Measurements from ENCODE around the gene SLC26A9.

The SLC26A9 gene

GRCh38 chr1:205976036-205976435 is 32.8 kb upstream of the SLC26A9 start:
- no peak overlapping the region for H3K9ac ChIP-seq
- H3K4me3 ChIP-seq (IDR thresholded peaks at IDR 0.05; ENCODE audit: insufficient read depth, low read depth, low read length), result no peak overlapping the region
- no peaks in the 10 kb centered on the region for H4K20me1 ChIP-seq (ENCODE audit: insufficient read depth)
- H3K4me1 ChIP-seq (ENCODE audit: low read depth, poor library complexity, severe bottlenecking), result no peaks in the 10 kb centered on the region
- no peak for TF ChIP-seq CTCF (conservative IDR thresholded peaks at IDR 0.05; ENCODE audit: low read depth, low read length)
- no peak overlapping the region for H2AFZ ChIP-seq (ENCODE audit: low read depth)
- no peaks in the 10 kb centered on the region; the same call in 1 of the 2 replicates for H3K27me3 ChIP-seq (ENCODE audit: insufficient read depth, low read depth)
- H3K27ac ChIP-seq, result no peak overlapping the region
- H3K4me2 ChIP-seq, result no peak overlapping the region
- no peaks in the 10 kb centered on the region for H3K79me2 ChIP-seq (ENCODE audit: insufficient read depth, low read depth)
- H3K36me3 ChIP-seq (ENCODE audit: insufficient read depth), result no peaks in the 10 kb centered on the region

- Histone ChIP-seq H3K9ac (no peak overlapping the region), H3K79me2 (ENCODE audit: insufficient read depth, low read depth) (no peaks in the 10 kb centered on the region), H3K4me3 (IDR thresholded peaks at IDR 0.05; ENCODE audit: insufficient read depth, low read depth, low read length) (no peak overlapping the region), H4K20me1 (ENCODE audit: insufficient read depth) (no peaks in the 10 kb centered on the region), H3K27ac (no peak overlapping the region), H3K4me1 (ENCODE audit: low read depth, poor library complexity, severe bottlenecking) (no peaks in the 10 kb centered on the region), H3K36me3 (ENCODE audit: insufficient read depth) (no peaks in the 10 kb centered on the region), H3K4me2 (no peak overlapping the region), H3K27me3 (ENCODE audit: insufficient read depth, low read depth) (no peaks in the 10 kb centered on the region; the same call in 1 of the 2 replicates), H2AFZ (ENCODE audit: low read depth) (no peak overlapping the region)
- TF ChIP-seq CTCF (conservative IDR thresholded peaks at IDR 0.05; ENCODE audit: low read depth, low read length), result no peak
Measured at GRCh38 chr1:205975387-205975998, 32.2 kb upstream of the SLC26A9 start.

GRCh38 chr1:205974712-205975111 is 31.5 kb upstream of the SLC26A9 start:
- H2AFZ ChIP-seq (ENCODE audit: low read depth), result no peak overlapping the region
- no peaks in the 10 kb centered on the region for H3K36me3 ChIP-seq (ENCODE audit: insufficient read depth)
- no peak overlapping the region for H3K27ac ChIP-seq
- no peaks in the 10 kb centered on the region for H3K4me1 ChIP-seq (ENCODE audit: low read depth, poor library complexity, severe bottlenecking)
- H3K4me2 ChIP-seq, result no peak overlapping the region
- H3K4me3 ChIP-seq (IDR thresholded peaks at IDR 0.05; ENCODE audit: insufficient read depth, low read depth, low read length), result no peak overlapping the region
- TF ChIP-seq CTCF (conservative IDR thresholded peaks at IDR 0.05; ENCODE audit: low read depth, low read length), result no peak
- H4K20me1 ChIP-seq (ENCODE audit: insufficient read depth), result no peaks in the 10 kb centered on the region
- H3K27me3 ChIP-seq (ENCODE audit: insufficient read depth, low read depth), result no peaks in the 10 kb centered on the region; the same call in 1 of the 2 replicates
- no peaks in the 10 kb centered on the region for H3K79me2 ChIP-seq (ENCODE audit: insufficient read depth, low read depth)
- no peak overlapping the region for H3K9ac ChIP-seq

GRCh38 chr1:205973377-205974232 is 30.3 kb upstream of the SLC26A9 start:
- no peak overlapping the region for H3K4me2 ChIP-seq
- no peaks in the 10 kb centered on the region; the same call in 1 of the 2 replicates for H3K27me3 ChIP-seq (ENCODE audit: insufficient read depth, low read depth)
- no peaks in the 10 kb centered on the region for H3K79me2 ChIP-seq (ENCODE audit: insufficient read depth, low read depth)
- no peak overlapping the region for H3K4me3 ChIP-seq (IDR thresholded peaks at IDR 0.05; ENCODE audit: insufficient read depth, low read depth, low read length)
- H3K27ac ChIP-seq, result no peak overlapping the region
- TF ChIP-seq CTCF (conservative IDR thresholded peaks at IDR 0.05; ENCODE audit: low read depth, low read length), result no peak
- no peaks in the 10 kb centered on the region for H3K4me1 ChIP-seq (ENCODE audit: low read depth, poor library complexity, severe bottlenecking)
- H2AFZ ChIP-seq (ENCODE audit: low read depth), result no peak overlapping the region
- no peak overlapping the region for H3K9ac ChIP-seq
- H3K36me3 ChIP-seq (ENCODE audit: insufficient read depth), result no peaks in the 10 kb centered on the region
- no peaks in the 10 kb centered on the region for H4K20me1 ChIP-seq (ENCODE audit: insufficient read depth)

All from KMS-11 (cell line).